ENCODE measurements around the gene ZNF24.

- TF ChIP-seq CTCF (IDR thresholded peaks at IDR 0.05) = no peak
- no peak for TF ChIP-seq POLR2A (IDR thresholded peaks at IDR 0.05)
- TF ChIP-seq EP300 (IDR thresholded peaks at IDR 0.05; ENCODE audit: low read depth) = no peak
Observed at GRCh38 chr18:35345460-35345921, 1.3 kb upstream of the ZNF24 start.
